Right lobe of liver (tissue), 4 donors: ENCODE data around the gene VCX2.

Experiments
- CTCF ChIP-seq, 4 donors: fragments of 200-600 bp in 3 of 4; fragments of 450-650 bp in 1 of 4; IDR thresholded peaks; one replicate each; pipeline versions ENCODE4 v1.5.1 to v1.8.0; 2016 to 2022; ENCODE audit warnings: antibody characterized with exemption in 4 of 4, mild to moderate bottlenecking in 2 of 4
- POLR2A ChIP-seq: fragments of 450-650 bp; IDR thresholded peaks from one replicate; pipeline ENCODE4 v1.6.1; 2017; ENCODE audit warnings: antibody characterized with exemption, mild to moderate bottlenecking
- donor health status: DM: no; HTN: no; CAD: no.
- donor health status: DM: no; HTN: no; CAD: no.
- donor health status: DM: no; HTN: yes; CAD: no.

GRCh38 chrX:8139716-8140115, 31.4 kb downstream of the VCX2 start:
- TF ChIP-seq CTCF (IDR thresholded peaks at IDR 0.05) (no peak), POLR2A (no peak)
